K562 (cell line): ENCODE measurements around the gene CNP. TPM values are rescaled to one million over a fixed set of nuclear protein-coding genes. Genes with fewer than 3 reads are reported as not detected.

Experiments
- ATF2 ChIP-seq: sonication (generic); formaldehyde crosslinking; IDR thresholded peaks from 2 replicates; pipeline ENCODE4 v1.8.1; 2022; ENCODE audit warnings: missing genetic modification reagents
- ATF3 ChIP-seq, 2 experiments: fragments of 450-650 bp in 1 of 2; sonication (generic) in 1 of 2; formaldehyde crosslinking in 1 of 2; IDR thresholded peaks in 1 of 2; conservative IDR thresholded peaks in 1 of 2; 2 replicates each; pipeline versions ENCODE4 v1.6.1 to v1.8.1; 2016 to 2023; ENCODE audit warnings: mild to moderate bottlenecking in 2 of 2, moderate library complexity in 2 of 2, inconsistent platforms in 1 of 2, missing genetic modification reagents in 1 of 2
- BRD9 ChIP-seq: fragments of 450-650 bp; IDR thresholded peaks from 2 replicates; pipeline ENCODE4 v1.6.1; 2018; ENCODE audit warnings: low read depth; ENCODE audit not compliant: partially characterized antibody
- CEBPB ChIP-seq: fragments of 450-650 bp; IDR thresholded peaks from 2 replicates; pipeline ENCODE4 v1.6.1; 2016; ENCODE audit warnings: missing genetic modification characterization, missing compliant biosample characterization
- E2F3 ChIP-seq: fragments of 250-450 bp; sonication (Bioruptor Pico); IDR thresholded peaks from 2 replicates; pipeline ENCODE4 v1.4.0; 2020; ENCODE audit warnings: mild to moderate bottlenecking
- FOS ChIP-seq: IDR thresholded peaks from 3 replicates; pipeline ENCODE4 v1.6.1; 2011; ENCODE audit not compliant: insufficient read length; ENCODE audit errors: extremely low read depth
- FOXP1 ChIP-seq: sonication (generic); formaldehyde crosslinking; IDR thresholded peaks from 2 replicates; pipeline ENCODE4 v1.8.0; 2022; ENCODE audit warnings: mild to moderate bottlenecking, missing genetic modification reagents
- HDAC3 ChIP-seq: fragments of 450-650 bp; IDR thresholded peaks from 2 replicates; pipeline ENCODE4 v1.6.1; 2018; ENCODE audit warnings: borderline replicate concordance, mild to moderate bottlenecking, moderate library complexity; ENCODE audit not compliant: partially characterized antibody
- HNRNPUL1 ChIP-seq: fragments of 200-400 bp; formaldehyde crosslinking; IDR thresholded peaks from 2 replicates; pipeline ENCODE4 v1.6.1; 2017; ENCODE audit warnings: low read length
- HSF4 ChIP-seq: fragments of 250-450 bp; sonication (Bioruptor Pico); IDR thresholded peaks from 2 replicates; pipeline ENCODE4 v2.1.2; 2022; ENCODE audit warnings: mild to moderate bottlenecking, moderate library complexity, borderline replicate concordance
- NR2C1 ChIP-seq, 2 experiments: fragments of 450-650 bp; IDR thresholded peaks; 2 replicates each; pipeline ENCODE4 v1.6.1; 2017; ENCODE audit warnings: mild to moderate bottlenecking in 2 of 2, antibody characterized with exemption in 1 of 2, inconsistent platforms in 1 of 2, missing compliant biosample characterization in 1 of 2, missing genetic modification characterization in 1 of 2
- NUFIP1 ChIP-seq: fragments of 450-650 bp; IDR thresholded peaks from 2 replicates; pipeline ENCODE4 v1.6.1; 2018; ENCODE audit not compliant: partially characterized antibody
- PPARD ChIP-seq: fragments of 250-450 bp; sonication (Bioruptor Pico); IDR thresholded peaks from 2 replicates; pipeline ENCODE4 v1.8.0; 2022; ENCODE audit warnings: inconsistent platforms, mild to moderate bottlenecking, moderate library complexity
- RAD51 ChIP-seq: fragments of 450-650 bp; IDR thresholded peaks from 2 replicates; pipeline ENCODE4 v1.7.1; 2016; ENCODE audit warnings: low read depth, mild to moderate bottlenecking, borderline replicate concordance
- RBM22 ChIP-seq: fragments of 200-400 bp; formaldehyde crosslinking; IDR thresholded peaks from 2 replicates; pipeline ENCODE4 v1.6.1; 2018; ENCODE audit warnings: low read length, low read depth; ENCODE audit not compliant: poor library complexity, severe bottlenecking
- RFX1 ChIP-seq: fragments of 450-650 bp; IDR thresholded peaks from 2 replicates; pipeline ENCODE4 v1.6.1; 2016; ENCODE audit warnings: mild to moderate bottlenecking, moderate library complexity
- SAP30 ChIP-seq: fragments of 200-600 bp; sonication (generic); IDR thresholded peaks from 2 replicates; pipeline ENCODE4 v1.6.1; 2012; ENCODE audit warnings: borderline replicate concordance, low read depth, mild to moderate bottlenecking, moderate library complexity, low read length, control low read depth, inconsistent platforms; ENCODE audit not compliant: insufficient read depth, poor library complexity, severe bottlenecking
- SMARCA5 ChIP-seq: fragments of 450-650 bp; IDR thresholded peaks from 2 replicates; pipeline ENCODE4 v1.6.1; 2016
- SRF ChIP-seq, 2 experiments: fragments of 250-450, 450-650 bp in 1 of 2; sonication (Bioruptor Pico) in 1 of 2; sonication (generic) in 1 of 2; formaldehyde crosslinking; IDR thresholded peaks; 2 replicates each; pipeline versions ENCODE4 v1.5.0 to v1.5.1; 2020 to 2022; ENCODE audit warnings: mild to moderate bottlenecking in 1 of 2, missing genetic modification reagents in 1 of 2
- ZNF444 ChIP-seq: fragments of 250-450 bp; sonication (Bioruptor Pico); IDR thresholded peaks from 2 replicates; pipeline ENCODE4 v1.4.0; 2020; ENCODE audit warnings: mild to moderate bottlenecking, moderate library complexity
- ZNF655 ChIP-seq: fragments of 250-450 bp; sonication (Bioruptor Pico); IDR thresholded peaks from 2 replicates; pipeline ENCODE4 v1.5.0; 2021
- polyA plus RNA-seq, 8 experiments: library from polyadenylated mRNA; depleted of rRNA in 4 of 8; stranded (reverse) in 5 of 8; unstranded in 3 of 8; fragments of >200 nt; fragmentation: Nextera tagmentation in 2 of 8; fragmentation: Illumina TruSeq in 1 of 8; extraction: Ambion mirVana in 2 of 8; extraction: Trizol in 1 of 8; gene quantifications; 2 replicates each; pipeline versions ENCODE4 v1.2.1 to v1.2.3, GENCODE V29; 2011 to 2014; ENCODE audit warnings: inconsistent platforms in 1 of 8, missing spikeins in 1 of 8
- total RNA-seq, 7 experiments: library from RNA; depleted of rRNA in 6 of 7; stranded (reverse); fragments of >200 nt in 6 of 7; fragmentation: Illumina TruSeq in 2 of 7; extraction: Trizol in 2 of 7; gene quantifications; 2 replicates each; pipeline versions ENCODE4 v1.2.1 to v1.2.3, GENCODE V29; 2011 to 2021; ENCODE audit warnings: low replicate concordance in 1 of 7

CNP gene
- total and polyA plus RNA-seq, 9 of the 15 experiments (the other 6 are each of a cell fraction or from before 2014, with no cell fraction given) = 1.7 to 52.0 (median 29.1) TPM

- TF ChIP-seq ATF3 (IDR thresholded peaks at IDR 0.05) (no peak), ATF3 (CRISPR knock-in tag; conservative IDR thresholded peaks at IDR 0.05) (0 out of 2 replicates have a peak, but pooled peaks have one; percentile 15), CEBPB (tag) (no peak), FOXP1 (CRISPR knock-in tag) (no peak), ZNF655 (CRISPR knock-in tag) (0 out of 2 replicates have a peak, but pooled peaks have one; percentile 50), PPARD (CRISPR knock-in tag) (no peak), SMARCA5 (0 out of 2 replicates have a peak, but pooled peaks have one; percentile 13), RBM22 (peak; percentile 80), NUFIP1 (no peak), RFX1 (peak; percentile 94), NR2C1 (IDR thresholded peaks at IDR 0.05) (peak; percentile 81), NR2C1 (tag; IDR thresholded peaks at IDR 0.05) (peak; percentile 67), SAP30 (peak; percentile 64), ZNF444 (CRISPR knock-in tag) (no peak), HDAC3 (no peak), ATF2 (CRISPR knock-in tag) (no peak), SRF (CRISPR knock-in tag; IDR thresholded peaks at IDR 0.05) (peak in 1 of 2 experiments; percentile 39; a peak in 1 of 4 replicates), HSF4 (CRISPR knock-in tag) (no peak), E2F3 (CRISPR knock-in tag) (0 out of 2 replicates have a peak, but pooled peaks have one; percentile 59), FOS (no peak), HNRNPUL1 (no peak), RAD51 (peak; percentile 13; the same call in 1 of the 2 replicates), BRD9 (peak; percentile 79)
Observed at GRCh38 chr17:42016941-42017865, 50.6 kb downstream of the CNP start, which contains the start of gene DNAJC7 (continued).
